Smooth muscle cell (in vitro differentiated cells): ENCODE measurements around the gene TAF6. TPM values are rescaled to one million over a fixed set of nuclear protein-coding genes. Genes with fewer than 3 reads are reported as not detected.
A peak's percentile ranks its signal among the peaks of the same experiment; 100 is the strongest.

ENCODE experiments used
- DNase-seq: peaks from one replicate; lab custom pipeline; 2025; ENCODE audit not compliant: unreplicated experiment; lab: John Stamatoyannopoulos, UW
- H2AFZ ChIP-seq: fragments of 200-600 bp; sonication (generic); 2 replicates; pipeline ENCODE4 v1.6.0; 2016; ENCODE audit warnings: antibody characterized with exemption, low read depth, mild to moderate bottlenecking
- H3F3A ChIP-seq: fragments of 200-600 bp; sonication (generic); 2 replicates; pipeline ENCODE4 v1.6.0; 2017; ENCODE audit warnings: antibody characterized with exemption, low read depth
- H3K27ac ChIP-seq: fragments of 200-600 bp; sonication (generic); 2 replicates; pipeline ENCODE4 v1.5.1; 2016; ENCODE audit warnings: low read depth, mild to moderate bottlenecking
- H3K27me3 ChIP-seq: fragments of 200-600 bp; sonication (generic); 2 replicates; pipeline ENCODE4 v1.6.1; 2016; ENCODE audit warnings: low read depth, mild to moderate bottlenecking
- H3K36me3 ChIP-seq: fragments of 200-600 bp; sonication (generic); 2 replicates; pipeline ENCODE4 v1.5.1; 2016; ENCODE audit warnings: low read depth
- H3K4me1 ChIP-seq: fragments of 200-600 bp; sonication (generic); 2 replicates; pipeline ENCODE4 v1.5.1; 2016; ENCODE audit warnings: low read depth
- H3K4me2 ChIP-seq: fragments of 200-600 bp; sonication (generic); 2 replicates; pipeline ENCODE4 v1.6.0; 2016; ENCODE audit warnings: mild to moderate bottlenecking
- H3K4me3 ChIP-seq: fragments of 200-600 bp; sonication (generic); 2 replicates; pipeline ENCODE4 v1.5.1; 2016; ENCODE audit warnings: mild to moderate bottlenecking
- H3K79me2 ChIP-seq: fragments of 200-600 bp; sonication (generic); 2 replicates; pipeline ENCODE4 v1.6.0; 2016; ENCODE audit warnings: low read depth, mild to moderate bottlenecking
- H3K9ac ChIP-seq: fragments of 200-600 bp; sonication (generic); 2 replicates; pipeline ENCODE4 v1.6.0; 2016; ENCODE audit warnings: low read depth
- H3K9me3 ChIP-seq: fragments of 200-600 bp; sonication (generic); replicated peaks from 2 replicates; pipeline ENCODE4 v1.5.1; 2016; ENCODE audit warnings: low read depth
- H4K20me1 ChIP-seq: fragments of 200-600 bp; sonication (generic); 2 replicates; pipeline ENCODE4 v1.6.0; 2016; ENCODE audit warnings: low read depth
- CTCF ChIP-seq: fragments of 200-600 bp; sonication (generic); IDR thresholded peaks from 2 replicates; pipeline ENCODE4 v1.5.1; 2017; ENCODE audit warnings: borderline replicate concordance, mild to moderate bottlenecking, antibody characterized with exemption; ENCODE audit not compliant: insufficient read depth, poor library complexity, severe bottlenecking
- WGBS: methylation state at CpG from one replicate; pipeline ENCODE4 v1.1.7; 2016; ENCODE audit warnings: low lambda C conversion rate; 5-methylcytosine and 5-hydroxymethylcytosine counted together
- polyA plus RNA-seq: library from polyadenylated mRNA; unstranded; fragments of >200 nt; fragmentation: Nextera tagmentation; extraction: Ambion mirVana; gene quantifications from 2 replicates; pipeline ENCODE4 v1.2.1, GENCODE V29; 2016
- total RNA-seq: library from RNA; depleted of rRNA; stranded (reverse); fragments of >200 nt; gene quantifications from 2 replicates; pipeline ENCODE4 v1.2.3, GENCODE V29; 2014

Gene TAF6
- total and polyA plus RNA-seq, 2 experiments from 2014 or later = 26.6 to 78.0 TPM

- no peaks in the 10 kb centered on the region for H3K9me3 ChIP-seq
- no peak overlapping the region for H3K9ac ChIP-seq
- DNase-seq = no peak
- H3K4me3 ChIP-seq = no peak overlapping the region
- peaks cover 72% of the 10 kb centered on the region for H3K79me2 ChIP-seq
- WGBS = 96% methylated on average over 7 of the region's 7 CpGs
- H2AFZ ChIP-seq = no peak overlapping the region
- peaks cover 28% of the 10 kb centered on the region for H4K20me1 ChIP-seq
- H3K36me3 ChIP-seq = peaks cover 26% of the 10 kb centered on the region
- peaks cover 12% of the 10 kb centered on the region for H3K4me1 ChIP-seq
- H3K27me3 ChIP-seq = no peaks in the 10 kb centered on the region
- peak overlapping the region; percentile 100 for H3K4me2 ChIP-seq
- no peak for TF ChIP-seq CTCF
- H3F3A ChIP-seq = no peaks in the 10 kb centered on the region
- peak overlapping the region; percentile 93 for H3K27ac ChIP-seq
These were observed 40.1 kb downstream of the TAF6 start for GRCh38 chr7:100079024-100079560.

- WGBS = 98% methylated on average over 4 of the region's 4 CpGs
- Histone ChIP-seq H3K4me2 (no peak overlapping the region), H3F3A (no peaks in the 10 kb centered on the region), H3K36me3 (peaks cover 45% of the 10 kb centered on the region), H3K79me2 (peaks cover 72% of the 10 kb centered on the region), H3K9ac (no peak overlapping the region), H4K20me1 (peaks cover 28% of the 10 kb centered on the region), H3K9me3 (peaks cover 9% of the 10 kb centered on the region), H3K27me3 (no peaks in the 10 kb centered on the region), H3K4me3 (no peak overlapping the region), H2AFZ (no peak overlapping the region), H3K4me1 (peaks cover 12% of the 10 kb centered on the region), H3K27ac (no peak overlapping the region)
- no peak for TF ChIP-seq CTCF
- no peak for DNase-seq
These were observed 42.0 kb downstream of the TAF6 start for GRCh38 chr7:100077205-100077604.

GRCh38 chr7:100075418-100075817 is 43.7 kb downstream of the TAF6 start:
- Histone ChIP-seq H3K9me3 (peaks cover 26% of the 10 kb centered on the region), H3K27me3 (no peaks in the 10 kb centered on the region), H4K20me1 (peaks cover 27% of the 10 kb centered on the region), H3K9ac (no peak overlapping the region), H3F3A (no peaks in the 10 kb centered on the region), H3K4me3 (no peak overlapping the region), H3K4me1 (peaks cover 10% of the 10 kb centered on the region), H3K36me3 (peaks cover 63% of the 10 kb centered on the region), H3K79me2 (peaks cover 61% of the 10 kb centered on the region), H3K27ac (no peak overlapping the region), H3K4me2 (no peak overlapping the region), H2AFZ (no peak overlapping the region)
- 98% methylated on average over 6 of the region's 6 CpGs for WGBS
- no peak for DNase-seq
- TF ChIP-seq CTCF = no peak

GRCh38 chr7:100074841-100075240 is 44.3 kb downstream of the TAF6 start:
- Histone ChIP-seq H3K9me3 (peaks cover 32% of the 10 kb centered on the region), H3K9ac (no peak overlapping the region), H3K4me2 (no peak overlapping the region), H3K27me3 (no peaks in the 10 kb centered on the region), H3K36me3 (peaks cover 69% of the 10 kb centered on the region), H3F3A (peaks cover 2% of the 10 kb centered on the region), H3K27ac (no peak overlapping the region), H3K4me3 (no peak overlapping the region), H2AFZ (no peak overlapping the region), H3K79me2 (peaks cover 55% of the 10 kb centered on the region), H3K4me1 (peaks cover 4% of the 10 kb centered on the region), H4K20me1 (peaks cover 21% of the 10 kb centered on the region)
- no peak for TF ChIP-seq CTCF
- 95% methylated on average over 7 of the region's 7 CpGs for WGBS
- DNase-seq = no peak
